Hepatocyte (in vitro differentiated cells): Measurements from ENCODE around the gene ADAMTS8. TPM values are rescaled to one million over a fixed set of nuclear protein-coding genes. Genes with fewer than 3 reads are reported as not detected.
A peak's percentile ranks its signal among the peaks of the same experiment; 100 is the strongest.

Experiments used
- DNase-seq: peaks from one replicate; pipeline ENCODE4 v3.0.0-alpha.2; 2016; ENCODE audit warnings: low spot score
- H2AFZ ChIP-seq: fragments of 200-600 bp; sonication (generic); 2 replicates; pipeline ENCODE4 v1.6.0; 2016; ENCODE audit warnings: antibody characterized with exemption, mild to moderate bottlenecking
- H3K27ac ChIP-seq: fragments of 200-600 bp; sonication (generic); 2 replicates; pipeline ENCODE4 v1.5.1; 2016; ENCODE audit warnings: mild to moderate bottlenecking
- H3K27me3 ChIP-seq: fragments of 200-600 bp; sonication (generic); 2 replicates; pipeline ENCODE4 v1.6.1; 2016
- H3K36me3 ChIP-seq: fragments of 200-600 bp; sonication (generic); replicated peaks from 2 replicates; pipeline ENCODE4 v1.5.1; 2016; ENCODE audit warnings: low read depth; ENCODE audit not compliant: insufficient read depth
- H3K4me1 ChIP-seq: fragments of 200-600 bp; sonication (generic); 2 replicates; pipeline ENCODE4 v1.5.1; 2016; ENCODE audit warnings: mild to moderate bottlenecking, moderate library complexity; ENCODE audit not compliant: insufficient read depth
- H3K4me2 ChIP-seq: fragments of 200-600 bp; sonication (generic); 2 replicates; pipeline ENCODE4 v1.6.0; 2016
- H3K4me3 ChIP-seq: fragments of 200-600 bp; sonication (generic); 2 replicates; pipeline ENCODE4 v1.5.1; 2016; ENCODE audit warnings: mild to moderate bottlenecking
- H3K79me2 ChIP-seq: fragments of 200-600 bp; sonication (generic); 2 replicates; pipeline ENCODE4 v1.6.0; 2017; ENCODE audit warnings: mild to moderate bottlenecking
- H3K9me2 ChIP-seq: fragments of 200-600 bp; sonication (generic); replicated peaks from 2 replicates; pipeline ENCODE4 v1.6.0; 2017; ENCODE audit warnings: mild to moderate bottlenecking; ENCODE audit not compliant: insufficient read depth
- H3K9me3 ChIP-seq: fragments of 200-600 bp; sonication (generic); 2 replicates; pipeline ENCODE4 v1.5.1; 2016; ENCODE audit warnings: low read depth, mild to moderate bottlenecking
- H4K20me1 ChIP-seq: fragments of 200-600 bp; sonication (generic); 2 replicates; pipeline ENCODE4 v1.6.0; 2016; ENCODE audit warnings: mild to moderate bottlenecking; ENCODE audit not compliant: insufficient read depth, poor library complexity, severe bottlenecking
- CTCF ChIP-seq: fragments of 200-600 bp; sonication (generic); IDR thresholded peaks from 2 replicates; pipeline ENCODE4 v1.5.1; 2016; ENCODE audit warnings: antibody characterized with exemption, mild to moderate bottlenecking; ENCODE audit not compliant: poor library complexity
- EZH2 ChIP-seq: fragments of 200-600 bp; sonication (generic); IDR thresholded peaks from 2 replicates; pipeline ENCODE4 v1.6.1; 2016; ENCODE audit warnings: antibody characterized with exemption, mild to moderate bottlenecking, borderline replicate concordance
- EZH2phosphoT487 ChIP-seq: fragments of 200-600 bp; sonication (generic); IDR thresholded peaks from one replicate; pipeline ENCODE4 v1.6.1; 2018; ENCODE audit warnings: antibody characterized with exemption, mild to moderate bottlenecking, low read depth, moderate library complexity; ENCODE audit not compliant: unreplicated experiment, severe bottlenecking
- WGBS: methylation state at CpG from one replicate; pipeline ENCODE4 v1.1.6; 2016; ENCODE audit warnings: low lambda C conversion rate; ENCODE audit errors: missing lambda C conversion rate; 5-methylcytosine and 5-hydroxymethylcytosine counted together
- polyA plus RNA-seq: library from polyadenylated mRNA; unstranded; fragments of >200 nt; fragmentation: Nextera tagmentation; extraction: Ambion mirVana; gene quantifications from 2 replicates; pipeline ENCODE4 v1.2.1, GENCODE V29; 2016
- total RNA-seq: library from RNA; depleted of rRNA; stranded (reverse); fragments of >200 nt; gene quantifications from 2 replicates; pipeline ENCODE4 v1.2.3, GENCODE V29; 2014

ADAMTS8 gene
- total and polyA plus RNA-seq, 2 experiments from 2014 or later = 1.7 to 2.3 TPM

- Histone ChIP-seq H3K27ac (no peak overlapping the region), H4K20me1 (no peaks in the 10 kb centered on the region), H3K9me2 (no peaks in the 10 kb centered on the region), H3K9me3 (no peaks in the 10 kb centered on the region), H2AFZ (no peak overlapping the region), H3K4me1 (peaks cover 13% of the 10 kb centered on the region), H3K4me3 (no peak overlapping the region), H3K79me2 (no peaks in the 10 kb centered on the region), H3K4me2 (no peak overlapping the region), H3K36me3 (no peaks in the 10 kb centered on the region), H3K27me3 (no peaks in the 10 kb centered on the region)
- no peak for DNase-seq
- 87% methylated on average over 3 of the region's 3 CpGs for WGBS
- TF ChIP-seq CTCF (no peak), EZH2phosphoT487 (no peak), EZH2 (no peak)
Measured at GRCh38 chr11:130386056-130386455, 42.4 kb downstream of the ADAMTS8 start.

- Histone ChIP-seq H3K4me3 (no peak overlapping the region), H3K36me3 (no peaks in the 10 kb centered on the region), H4K20me1 (no peaks in the 10 kb centered on the region), H3K79me2 (no peaks in the 10 kb centered on the region), H3K27ac (peak overlapping the region; percentile 61), H3K27me3 (no peaks in the 10 kb centered on the region), H3K4me2 (peak overlapping the region; percentile 13), H3K9me3 (no peaks in the 10 kb centered on the region), H2AFZ (no peak overlapping the region), H3K9me2 (no peaks in the 10 kb centered on the region), H3K4me1 (peaks cover 9% of the 10 kb centered on the region)
- peak; percentile 65 for DNase-seq
- TF ChIP-seq EZH2phosphoT487 (peak; percentile 81), EZH2 (no peak)
- WGBS = 46% methylated on average over 10 of the region's 10 CpGs
Measured at GRCh38 chr11:130383344-130384211, 44.8 kb downstream of the ADAMTS8 start.

GRCh38 chr11:130381317-130381716, 47.1 kb downstream of the ADAMTS8 start:
- Histone ChIP-seq H3K4me2 (no peak overlapping the region), H4K20me1 (no peaks in the 10 kb centered on the region), H3K36me3 (no peaks in the 10 kb centered on the region), H3K79me2 (no peaks in the 10 kb centered on the region), H3K9me2 (no peaks in the 10 kb centered on the region), H3K4me1 (peaks cover 12% of the 10 kb centered on the region), H2AFZ (no peak overlapping the region), H3K27me3 (no peaks in the 10 kb centered on the region), H3K27ac (no peak overlapping the region), H3K9me3 (no peaks in the 10 kb centered on the region), H3K4me3 (no peak overlapping the region)
- 82% methylated on average over 7 of the region's 7 CpGs for WGBS
- no peak for TF ChIP-seq EZH2
- TF ChIP-seq CTCF = no peak
- TF ChIP-seq EZH2phosphoT487 = no peak
- no peak for DNase-seq

- Histone ChIP-seq H3K27ac (no peak overlapping the region), H2AFZ (no peak overlapping the region), H3K4me3 (no peak overlapping the region), H3K79me2 (no peaks in the 10 kb centered on the region), H3K9me2 (no peaks in the 10 kb centered on the region), H3K4me2 (no peak overlapping the region), H4K20me1 (no peaks in the 10 kb centered on the region), H3K36me3 (no peaks in the 10 kb centered on the region), H3K27me3 (no peaks in the 10 kb centered on the region), H3K4me1 (peaks cover 12% of the 10 kb centered on the region), H3K9me3 (no peaks in the 10 kb centered on the region)
- 84% methylated on average over 5 of the region's 5 CpGs for WGBS
- DNase-seq = no peak
- no peak for TF ChIP-seq EZH2
- no peak for TF ChIP-seq CTCF
- TF ChIP-seq EZH2phosphoT487 = no peak
Measured at GRCh38 chr11:130380778-130381177, 47.6 kb downstream of the ADAMTS8 start.
